Endothelial cell of umbilical vein (primary cell): ENCODE measurements around the gene LZIC. TPM values are rescaled to one million over a fixed set of nuclear protein-coding genes. Genes with fewer than 3 reads are reported as not detected.

ENCODE experiments used
- BruUV-seq: library from RNA; stranded (reverse); fragments of 400-500 nt; replicated peaks from 2 replicates; lab custom pipeline; 2021; lab: Mats Ljungman, UMichigan
- CTCF ChIA-PET: fragments of 300-600, 350-600 bp; sonication (Branson Sonifier 250); formaldehyde crosslinking; loops from one replicate; lab custom pipeline; 2021; ENCODE audit warnings: antibody characterized with exemption, inconsistent platforms; lab: Charles Lee
- POLR2A ChIA-PET: fragments of 300-600, 350-600 bp; sonication (Branson Sonifier 250); formaldehyde crosslinking; loops from one replicate; lab custom pipeline; 2021; ENCODE audit warnings: antibody characterized with exemption, inconsistent platforms; lab: Charles Lee
- DNase-seq: peaks from one replicate; pipeline ENCODE4 v3.0.0-alpha.2; 2011; ENCODE audit warnings: low read depth, low spot score
- FAIRE-seq: peaks from 2 replicates; lab custom pipeline; 2011; peaks lifted over from hg19 to GRCh38; lab: Jason Lieb, UNC
- H2AFZ ChIP-seq: 2 replicates; pipeline ENCODE4 v1.6.0; 2012; ENCODE audit warnings: low read depth, low read length, control low read depth, inconsistent platforms
- H3K27ac ChIP-seq: 2 replicates; pipeline ENCODE4 v1.5.1; 2011; ENCODE audit warnings: low read depth, mild to moderate bottlenecking, control low read depth, low read length, moderate library complexity; ENCODE audit not compliant: insufficient read depth
- H3K27me3 ChIP-seq, 2 experiments: 2 replicates each; pipeline versions ENCODE4 v1.6.0 to v1.6.1; 2011; ENCODE audit warnings: low read length in 2 of 2, mixed read lengths in 1 of 2; ENCODE audit not compliant: control insufficient read depth in 2 of 2, insufficient read depth in 2 of 2
- H3K36me3 ChIP-seq, 2 experiments: 2 replicates in 1 of 2; 3 replicates in 1 of 2; pipeline ENCODE4 v1.5.1; 2011; ENCODE audit warnings: low read length in 2 of 2, mild to moderate bottlenecking in 1 of 2, moderate library complexity in 1 of 2; ENCODE audit not compliant: control insufficient read depth in 2 of 2, insufficient read depth in 2 of 2; ENCODE audit errors: extremely low read depth in 1 of 2
- H3K4me1 ChIP-seq: 3 replicates; pipeline ENCODE4 v1.5.1; 2011; ENCODE audit warnings: mild to moderate bottlenecking, low read length; ENCODE audit not compliant: control insufficient read depth, insufficient read depth; ENCODE audit errors: extremely low read depth
- H3K4me2 ChIP-seq: 2 replicates; pipeline ENCODE4 v1.6.1; 2011; ENCODE audit warnings: low read length, control low read depth, mixed read lengths; ENCODE audit not compliant: insufficient read depth
- H3K4me3 ChIP-seq, 3 experiments: fragments of 200-600 bp in 1 of 3; sonication (generic), shearing (Covaris generic) in 1 of 3; replicated peaks in 1 of 3; 2 replicates each; pipeline ENCODE4 v1.5.1; 2011 to 2016; ENCODE audit warnings: control low read depth in 3 of 3, low read length in 3 of 3, mild to moderate bottlenecking in 2 of 3, inconsistent platforms in 1 of 3, low read depth in 1 of 3, moderate library complexity in 1 of 3; ENCODE audit not compliant: insufficient read depth in 1 of 3
- H3K79me2 ChIP-seq: 2 replicates; pipeline ENCODE4 v1.6.0; 2012; ENCODE audit warnings: low read length, inconsistent platforms; ENCODE audit not compliant: control insufficient read depth, insufficient read depth
- H3K9ac ChIP-seq: replicated peaks from 2 replicates; pipeline ENCODE3; 2011; ENCODE audit warnings: low read length, control low read depth; ENCODE audit not compliant: insufficient read depth; ENCODE audit errors: extremely low read depth
- H3K9me1 ChIP-seq: replicated peaks from 3 replicates; pipeline ENCODE4 v1.6.0; 2011; ENCODE audit warnings: mild to moderate bottlenecking, low read length; ENCODE audit not compliant: control insufficient read depth, insufficient read depth; ENCODE audit errors: extremely low read depth
- H3K9me3 ChIP-seq: replicated peaks from 2 replicates; pipeline ENCODE4 v1.5.1; 2012; ENCODE audit warnings: low read length, inconsistent platforms; ENCODE audit not compliant: control insufficient read depth, insufficient read depth
- H4K20me1 ChIP-seq: replicated peaks from 2 replicates; pipeline ENCODE3; 2011; ENCODE audit warnings: mild to moderate bottlenecking, low read length; ENCODE audit not compliant: control insufficient read depth, insufficient read depth; ENCODE audit errors: extremely low read depth
- EZH2 ChIP-seq: IDR thresholded peaks from 2 replicates; pipeline ENCODE4 v1.6.1; 2012; ENCODE audit warnings: borderline replicate concordance, low read depth, mild to moderate bottlenecking, moderate library complexity, low read length, inconsistent platforms; ENCODE audit not compliant: severe bottlenecking
- FOS ChIP-seq: IDR thresholded peaks from 2 replicates; pipeline ENCODE4 v1.6.1; 2011; ENCODE audit warnings: mild to moderate bottlenecking, low read length, moderate library complexity, borderline replicate concordance; ENCODE audit not compliant: insufficient read depth
- JUN ChIP-seq: IDR thresholded peaks from 2 replicates; pipeline ENCODE4 v1.6.1; 2011; ENCODE audit warnings: borderline replicate concordance, low read depth; ENCODE audit not compliant: insufficient read length, insufficient read depth
- MYC ChIP-seq: IDR thresholded peaks from one replicate; pipeline ENCODE4 v1.6.1; 2011; ENCODE audit warnings: mild to moderate bottlenecking, low read depth, low read length
- POLR2AphosphoS5 ChIP-seq: IDR thresholded peaks from 2 replicates; pipeline ENCODE4 v1.6.1; 2012; ENCODE audit warnings: low read depth, mild to moderate bottlenecking, control low read depth, low read length, moderate library complexity; ENCODE audit not compliant: insufficient read depth
- dilution Hi-C: fragments of 300-500 bp; cut with MboI; formaldehyde crosslinking; loops from one replicate; pipeline ENCODE4 v1.15.0; 2019; ENCODE audit warnings: low sequenced_read_pairs; ENCODE audit not compliant: extremely low pct_ligation_motif_present
- intact Hi-C: fragments of 100-400 bp; cut with micrococcal nuclease; formaldehyde crosslinking; loops from one replicate; pipeline ENCODE4 v1.10.0; 2022
- polyA plus RNA-seq, 4 experiments: library from polyadenylated mRNA; depleted of rRNA in 3 of 4; stranded (reverse) in 3 of 4; unstranded in 1 of 4; fragments of >200 nt; gene quantifications; 2 replicates each; pipeline versions ENCODE4 v1.2.1 to v1.2.3, GENCODE V29; 2011 to 2012; ENCODE audit warnings: missing spikeins in 1 of 4
- total RNA-seq: library from RNA; stranded (reverse); gene quantifications from 2 replicates; pipeline ENCODE4 v1.2.3, GENCODE V29; 2021
- TF ChIP-seq, protein P1 (sequence below): IDR thresholded peaks from 2 replicates; pipeline ENCODE4 v1.6.1; 2011; ENCODE audit not compliant: insufficient read depth, insufficient read length

The LZIC gene
- total and polyA plus RNA-seq, 2 donors (not counting 3 experiments of a cell fraction or from before 2014, with no cell fraction given): 3.7 to 23.4 TPM

DNA sequence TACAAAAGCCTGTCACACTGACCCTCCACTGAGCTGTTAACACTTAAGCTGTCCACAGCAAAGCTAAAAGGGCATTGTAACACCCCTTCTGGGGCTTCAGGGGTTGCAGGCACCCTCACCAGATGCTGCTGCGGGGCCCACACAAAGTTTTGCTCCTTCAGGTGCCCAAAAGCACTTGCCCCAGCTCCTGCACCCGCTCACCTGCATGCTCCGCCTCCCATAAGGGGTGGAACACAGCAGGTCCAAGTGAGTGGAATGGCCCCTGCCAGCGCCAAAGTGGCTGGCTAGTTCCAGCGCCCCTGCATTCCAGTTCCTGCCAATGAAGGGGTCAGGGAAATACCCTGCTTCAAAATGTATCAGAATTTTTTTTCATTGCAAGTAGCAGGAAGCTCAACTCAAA lies 46.6 kb upstream of the LZIC start:
- Histone ChIP-seq H3K4me2 (no peak overlapping the region), H3K4me1 (peaks cover 16% of the 10 kb centered on the region), H4K20me1 (no peaks in the 10 kb centered on the region), H3K27me3 (peaks cover 8 to 15% of the 10 kb centered on the region in 2 experiments), H3K36me3 (no peaks in the 10 kb centered on the region), H3K4me3 (no peak overlapping the region), H3K9me3 (no peaks in the 10 kb centered on the region), H2AFZ (no peak overlapping the region), H3K79me2 (no peaks in the 10 kb centered on the region), H3K27ac (no peak overlapping the region), H3K9me1 (no peaks in the 10 kb centered on the region), H3K9ac (no peak overlapping the region)
- BruUV-seq: no TSS peak
- CTCF ChIA-PET: interaction anchor here (0.5 to 0.7 kb wide), 2 partner anchors 39 to 164 kb away, joined by 3 to 4 read pairs; no protein-coding TSS in a partner anchor
- dilution Hi-C loops (no loop called here), intact Hi-C loops (no loop called here)
- no peak for DNase-seq
- FAIRE-seq: no peak
- POLR2A ChIA-PET: no interaction called here
- TF ChIP-seq MYC (no peak), POLR2AphosphoS5 (no peak), FOS (no peak), JUN (no peak)
- TF ChIP-seq, protein P1, sequence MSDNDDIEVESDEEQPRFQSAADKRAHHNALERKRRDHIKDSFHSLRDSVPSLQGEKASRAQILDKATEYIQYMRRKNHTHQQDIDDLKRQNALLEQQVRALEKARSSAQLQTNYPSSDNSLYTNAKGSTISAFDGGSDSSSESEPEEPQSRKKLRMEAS: no peak

DNA sequence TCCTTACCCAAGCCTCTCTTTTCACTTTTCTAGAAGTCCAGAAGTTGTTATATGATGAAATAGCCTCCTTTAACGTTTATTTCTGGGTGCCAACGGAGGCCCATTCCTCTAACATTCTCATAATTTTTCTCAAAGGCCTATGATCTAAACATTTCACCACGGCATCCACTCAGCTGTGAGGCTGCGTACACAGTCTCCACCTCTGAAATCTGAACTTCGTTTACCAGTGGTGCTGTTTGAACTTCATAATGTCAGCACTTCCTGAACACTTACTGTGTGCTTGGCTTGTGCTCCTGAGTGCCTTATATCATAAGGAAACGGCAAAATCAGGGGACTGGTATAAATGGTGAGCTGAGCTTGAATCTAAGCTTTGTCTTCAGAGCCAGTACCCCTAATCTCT lies 41.8 kb upstream of the LZIC start:
- Histone ChIP-seq H3K4me3 (no peak overlapping the region), H3K79me2 (no peaks in the 10 kb centered on the region), H3K4me1 (peaks cover under 1% of the 10 kb centered on the region), H3K9me3 (no peaks in the 10 kb centered on the region), H3K36me3 (peaks cover 0 to 2% of the 10 kb centered on the region in 2 experiments), H3K27ac (no peak overlapping the region), H3K4me2 (no peak overlapping the region), H3K27me3 (peaks cover 0 to 4% of the 10 kb centered on the region in 2 experiments), H3K9ac (no peak overlapping the region), H4K20me1 (no peaks in the 10 kb centered on the region), H2AFZ (no peak overlapping the region), H3K9me1 (no peaks in the 10 kb centered on the region)
- FAIRE-seq (peak; percentile 57), DNase-seq (no peak)
- TF ChIP-seq, protein P1: no peak
- no peak for TF ChIP-seq EZH2
- no peak for TF ChIP-seq FOS
- TF ChIP-seq POLR2AphosphoS5: no peak
- dilution Hi-C loops (no loop called here), intact Hi-C loops (no loop called here)
- ChIA-PET CTCF (interaction anchor here (1.7 kb wide), 1 partner anchor 35 kb away, joined by 4 read pairs; no protein-coding TSS in a partner anchor), POLR2A (no interaction called here)
- BruUV-seq: no TSS peak
